Measurements from ENCODE around the gene TCTN1.
"Not testable (repeated sequence)": the region's sequence is repeated elsewhere in the genome, so short reads cannot be mapped to it uniquely, and the experiment has no call there.

TCTN1 gene

DNA sequence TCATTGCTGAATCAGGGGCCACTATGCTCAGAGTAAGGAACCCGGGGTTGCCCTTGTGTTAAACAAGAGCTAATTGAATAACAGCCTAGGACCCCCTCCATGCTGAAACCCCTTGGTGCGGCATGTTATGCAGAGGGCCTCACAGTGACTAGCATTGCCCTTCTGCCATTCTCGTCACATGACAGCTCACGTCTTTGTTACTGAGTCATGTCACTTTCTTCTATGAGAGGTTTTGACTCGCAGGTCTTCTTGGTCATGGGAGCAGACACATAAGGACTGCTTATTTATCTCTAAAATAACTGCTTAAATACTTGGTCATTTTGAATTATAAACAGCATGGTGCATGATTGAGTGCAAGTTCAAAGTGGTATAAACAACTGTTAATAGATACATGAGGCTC is 24.9 kb downstream of the TCTN1 start:
- no peak for DNase-seq (ENCODE audit: low read depth, low spot score)

- no peak for DNase-seq (ENCODE audit: low read depth, low spot score)
Observed at GRCh38 chr12:110639336-110640141, 25.6 kb downstream of the TCTN1 start.

DNA sequence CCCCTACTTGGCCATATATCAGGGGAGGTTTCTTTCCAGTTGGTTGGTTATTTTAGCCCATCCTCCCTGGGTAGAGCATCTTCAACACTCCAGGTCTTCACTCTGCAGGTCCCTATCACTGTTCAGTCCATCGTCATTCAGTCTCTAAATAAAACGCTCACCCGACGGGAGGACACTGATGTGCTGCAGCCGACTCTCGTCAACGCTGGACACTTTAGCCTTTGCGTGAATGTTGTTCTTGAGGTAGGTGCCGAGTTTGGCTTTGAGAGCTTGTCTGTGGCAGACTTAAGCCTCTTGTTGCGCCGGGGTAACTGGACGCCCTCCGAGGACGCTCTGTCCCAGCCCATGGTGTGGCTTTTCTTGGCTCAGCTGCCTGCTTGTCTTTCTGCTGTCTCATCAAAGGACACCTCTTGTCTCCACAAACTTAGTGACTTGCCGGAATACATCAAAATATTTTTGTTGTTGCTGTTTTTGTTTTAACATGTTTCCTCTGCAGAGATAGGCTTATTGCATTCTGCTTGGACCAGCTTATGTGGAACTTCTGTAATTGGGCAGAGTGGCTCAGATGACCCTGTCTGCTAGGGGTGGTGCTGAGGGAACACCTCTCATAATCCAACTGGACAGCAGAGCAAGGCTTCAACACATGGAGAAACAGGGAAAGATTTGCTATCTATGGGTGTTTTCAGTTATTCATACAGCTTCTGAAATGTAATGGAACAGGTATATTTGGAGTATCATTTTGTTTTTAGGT is 26.5 kb downstream of the TCTN1 start:
- no peak for DNase-seq (ENCODE audit: low read depth, low spot score)

DNA sequence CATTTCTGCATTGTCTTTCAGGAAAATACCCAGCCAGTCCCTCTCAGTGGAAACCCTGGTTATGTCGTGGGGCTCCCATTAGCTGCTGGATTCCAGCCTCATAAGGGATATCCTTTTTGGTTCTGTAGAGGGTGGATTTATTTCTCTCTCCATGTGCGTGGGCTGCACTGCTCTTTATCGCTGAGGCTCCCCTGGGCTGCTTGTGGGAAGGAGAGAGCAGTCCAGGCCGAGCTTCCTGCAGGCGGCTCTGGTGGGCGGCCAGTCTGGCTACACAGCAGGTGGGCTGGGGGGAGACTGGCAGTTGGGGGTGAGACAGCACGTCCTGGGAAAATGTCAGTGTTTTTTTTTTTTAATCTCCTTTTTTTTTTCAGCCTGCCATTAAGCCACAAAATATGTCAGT is 27.6 kb downstream of the TCTN1 start:
- DNase-seq (ENCODE audit: low read depth, low spot score): no peak

GRCh38 chr12:110647631-110648040 is 33.7 kb downstream of the TCTN1 start:
- DNase-seq (ENCODE audit: low read depth, low spot score): no peak

DNA sequence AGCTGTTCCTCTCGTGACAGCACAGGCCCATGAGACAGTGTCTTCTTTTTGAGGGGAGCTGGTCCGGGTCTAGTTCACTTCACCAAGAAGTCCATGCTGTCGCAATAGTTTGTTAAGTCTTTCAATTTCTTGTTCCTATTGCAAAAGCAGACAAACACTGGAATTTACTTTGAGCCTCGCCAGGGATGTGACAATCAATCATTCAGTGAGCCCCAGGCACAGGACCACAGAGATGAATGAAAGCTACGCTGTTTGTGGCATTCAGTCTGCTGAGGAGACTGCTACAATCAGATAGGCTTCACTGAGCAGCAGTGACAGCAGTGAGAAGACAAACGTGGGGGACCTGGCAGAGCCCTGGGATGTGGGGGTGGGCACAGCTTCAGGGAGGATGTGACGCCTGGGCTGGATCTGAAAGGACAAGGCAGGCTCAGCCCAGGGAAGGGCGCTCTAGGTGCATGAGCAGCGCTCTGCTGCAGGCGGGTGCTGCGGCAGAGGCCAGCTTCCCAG is 35.5 kb downstream of the TCTN1 start:
- no peak for DNase-seq (ENCODE audit: low read depth, low spot score)

GRCh38 chr12:110654238-110654637 is 40.3 kb downstream of the TCTN1 start:
- DNase-seq (ENCODE audit: low read depth, low spot score): not testable (repeated sequence)

DNA sequence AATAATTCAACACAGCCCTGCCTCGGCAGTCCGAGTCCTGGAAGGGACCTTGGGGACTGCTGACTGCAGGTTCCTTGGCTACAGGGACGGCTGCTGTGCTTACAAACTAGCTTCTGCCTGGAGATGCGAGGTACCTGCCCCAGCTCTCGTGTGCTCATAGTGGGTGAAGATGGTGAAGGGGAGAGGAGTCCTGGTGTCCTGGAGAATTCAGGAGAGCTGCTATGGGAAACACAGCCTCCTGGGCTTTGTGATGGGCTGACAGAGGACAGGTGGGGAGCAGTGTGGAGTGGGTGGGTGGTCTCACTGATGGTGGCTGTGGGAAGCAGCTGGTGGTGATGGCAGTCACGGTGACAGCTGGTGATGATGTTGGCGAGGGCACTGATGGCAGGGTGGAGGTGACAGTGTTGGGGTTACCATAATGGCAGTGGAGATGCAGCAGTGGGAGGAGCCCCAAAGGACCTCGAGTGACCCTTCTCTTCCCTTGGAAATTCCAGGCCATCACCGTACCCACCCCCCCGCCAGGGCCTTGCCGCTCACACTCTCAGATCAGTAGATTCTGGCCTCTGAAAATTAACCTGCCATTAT is 42.2 kb downstream of the TCTN1 start:
- no peak for DNase-seq (ENCODE audit: low read depth, low spot score)

DNA sequence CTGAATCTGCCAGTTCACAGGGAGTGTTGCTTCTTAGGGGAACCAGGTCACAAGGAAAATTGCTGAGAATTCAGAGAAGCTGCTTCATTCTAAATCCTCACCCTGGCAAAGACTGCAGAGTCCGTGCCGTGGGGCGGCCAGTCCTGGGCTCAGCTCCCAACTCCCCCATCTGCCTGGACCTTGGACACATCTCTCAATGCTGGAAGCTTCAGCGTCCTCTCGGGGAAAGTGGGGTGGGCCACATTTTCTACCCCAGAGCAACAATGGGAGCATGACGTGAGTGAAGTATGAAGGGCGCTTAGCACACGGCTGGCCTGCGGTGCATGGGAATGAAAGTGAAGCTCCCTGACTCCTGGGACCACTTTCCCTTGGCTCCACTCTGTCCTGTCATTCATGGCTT is 43.8 kb downstream of the TCTN1 start:
- no peak for DNase-seq (ENCODE audit: low read depth, low spot score)

- DNase-seq (ENCODE audit: low read depth, low spot score): no peak
Observed at GRCh38 chr12:110658242-110658641, 44.3 kb downstream of the TCTN1 start.

- DNase-seq (ENCODE audit: low read depth, low spot score): no peak
Observed at GRCh38 chr12:110658878-110659277, 44.9 kb downstream of the TCTN1 start.

DNA sequence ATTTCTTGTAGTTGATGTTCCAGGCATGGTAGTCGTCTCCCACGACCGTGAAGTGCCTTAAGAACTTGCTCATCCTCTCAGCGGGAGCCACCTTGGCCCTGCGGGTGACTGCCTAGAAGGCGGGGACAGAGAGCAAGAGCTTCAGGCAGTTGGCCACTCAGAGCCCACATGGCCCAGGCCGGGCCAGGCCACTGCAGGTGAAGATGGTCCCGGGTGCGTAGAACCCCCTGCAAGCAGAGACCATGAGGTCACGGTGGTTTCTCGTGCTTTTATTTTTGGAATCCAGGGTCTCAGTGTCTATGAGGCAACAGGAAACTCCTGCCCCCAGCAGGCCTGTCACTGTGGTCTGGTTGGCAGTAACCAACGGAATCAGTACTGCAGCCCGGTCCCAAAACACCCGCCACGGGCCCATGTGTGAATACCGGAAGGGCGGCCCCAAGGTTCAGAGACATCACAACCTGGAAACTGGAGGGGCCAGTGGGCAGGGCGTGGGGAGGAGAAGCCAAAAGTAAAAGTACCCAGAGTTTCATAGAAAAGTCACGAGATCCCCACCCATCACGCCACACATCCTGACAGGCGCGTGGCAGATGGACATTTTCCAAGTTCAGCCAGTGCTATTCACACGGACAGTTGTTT is 47.5 kb downstream of the TCTN1 start:
- DNase-seq (ENCODE audit: low read depth, low spot score): no peak

DNA sequence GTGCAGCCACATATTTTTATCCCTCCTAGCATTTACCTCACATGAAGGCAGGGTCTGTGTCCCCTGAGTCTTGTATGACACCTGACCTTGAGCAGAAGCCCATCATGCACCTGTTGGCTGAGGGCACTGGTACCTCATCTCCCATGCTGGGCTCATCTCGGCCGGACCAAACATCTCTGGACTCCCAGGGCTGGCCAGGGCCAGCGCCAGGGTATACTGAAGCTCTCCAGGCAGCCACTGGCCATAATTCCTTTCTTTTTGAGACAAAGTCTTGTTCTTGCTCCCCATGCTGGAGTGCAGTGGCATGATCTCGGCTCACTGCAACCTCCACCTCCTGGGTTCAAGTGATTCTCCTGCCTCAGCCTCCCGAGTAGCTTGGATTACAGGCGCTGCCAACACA is 53.0 kb downstream of the TCTN1 start:
- no peak for DNase-seq (ENCODE audit: low read depth, low spot score)

- DNase-seq (ENCODE audit: low read depth, low spot score): no peak
Observed at GRCh38 chr12:110667671-110668070, 53.7 kb downstream of the TCTN1 start.

GRCh38 chr12:110668480-110669192 is 54.7 kb downstream of the TCTN1 start:
- no peak for DNase-seq (ENCODE audit: low read depth, low spot score)

DNA sequence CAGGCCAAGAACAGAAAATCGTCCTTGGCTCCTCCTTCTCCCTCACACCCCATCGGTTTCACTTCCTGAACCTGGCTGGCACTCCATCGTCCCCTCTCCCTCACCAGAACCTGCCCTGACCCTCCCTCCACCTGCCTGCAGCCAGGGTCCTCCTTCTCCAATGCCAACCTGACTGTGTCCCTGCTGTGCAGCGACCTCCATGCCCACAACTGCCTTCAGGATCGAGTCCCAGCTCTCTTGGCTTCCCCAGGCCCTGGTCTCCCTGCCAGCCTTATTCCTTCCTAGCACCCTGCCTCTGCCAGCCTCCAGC is 55.2 kb downstream of the TCTN1 start:
- no peak for DNase-seq (ENCODE audit: low read depth, low spot score)

- DNase-seq (ENCODE audit: low read depth, low spot score): no peak
Observed at GRCh38 chr12:110670161-110670701, 56.3 kb downstream of the TCTN1 start.

DNA sequence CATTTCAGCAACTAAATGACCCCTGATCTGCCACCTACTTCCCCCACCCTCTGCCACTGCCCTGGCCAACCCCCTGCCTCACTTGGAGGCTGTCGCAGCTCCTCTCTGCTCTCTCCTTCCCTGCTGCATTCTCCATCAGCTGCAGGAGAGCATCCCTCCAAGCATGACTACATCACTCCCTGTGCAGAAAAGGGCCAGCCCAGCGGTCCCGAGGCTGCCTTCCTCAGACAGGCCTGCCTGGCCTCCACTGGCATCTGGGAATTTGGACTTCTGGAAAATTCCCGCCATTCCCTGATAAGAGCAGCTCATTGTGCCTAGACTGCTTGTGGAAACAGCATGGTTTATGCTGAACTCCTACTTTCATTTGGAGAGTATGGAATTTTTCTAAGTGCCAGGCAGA is 62.2 kb downstream of the TCTN1 start:
- DNase-seq (ENCODE audit: low read depth, low spot score): no peak

DNA sequence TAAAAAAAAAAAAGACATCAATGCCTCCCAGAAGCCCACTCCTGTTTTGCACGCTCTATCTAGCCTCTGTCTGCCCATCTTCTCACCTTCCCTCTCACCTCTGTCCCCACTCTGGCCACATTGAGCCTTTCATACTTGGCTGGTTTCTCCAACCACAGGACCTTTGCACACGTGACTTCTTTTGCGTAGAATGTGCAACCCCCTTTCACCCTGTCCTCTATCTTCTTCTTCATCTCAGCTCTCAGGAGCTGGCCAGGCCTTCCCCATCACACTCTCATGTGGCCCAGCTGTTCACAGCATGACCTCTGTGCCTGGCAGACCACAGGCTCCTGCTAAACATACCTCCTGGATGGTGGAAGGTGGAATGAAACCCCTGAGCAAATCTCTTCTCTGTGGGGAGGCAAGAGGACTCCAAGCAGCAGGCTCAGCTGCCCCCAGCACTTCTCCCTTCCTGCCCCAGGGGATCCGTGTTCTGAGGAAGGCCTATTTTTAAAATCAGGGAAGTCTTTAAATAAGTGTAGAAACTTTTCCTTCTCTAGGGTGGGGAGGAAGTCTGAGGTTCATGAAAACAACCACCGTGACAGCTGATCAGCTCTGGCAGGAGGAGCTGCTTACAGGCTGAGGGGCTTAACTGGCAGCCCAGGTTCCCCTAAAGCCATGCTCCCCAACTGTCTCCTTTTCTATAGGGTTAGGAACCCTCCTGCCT is 63.4 kb downstream of the TCTN1 start:
- DNase-seq (ENCODE audit: low read depth, low spot score): no peak

DNA sequence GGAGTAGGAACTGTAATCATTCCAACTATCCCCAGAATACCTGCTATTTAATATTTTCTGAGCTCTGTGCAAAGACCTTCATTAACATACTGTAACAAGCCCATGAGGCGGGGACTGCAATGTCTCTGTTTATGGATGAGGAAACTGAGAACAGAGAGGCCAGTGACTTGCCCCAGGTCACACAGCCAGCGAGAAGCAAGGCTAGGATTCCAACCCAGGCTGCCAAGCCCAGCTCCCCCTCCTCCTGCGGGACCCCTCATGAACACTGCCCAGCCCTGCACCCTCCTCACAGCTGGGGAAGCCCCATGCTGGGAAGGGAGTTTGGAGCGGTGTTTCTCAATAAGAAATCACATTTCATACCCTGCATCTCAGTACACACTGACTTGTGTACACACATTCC is 64.1 kb downstream of the TCTN1 start:
- no peak for DNase-seq (ENCODE audit: low read depth, low spot score)

DNA sequence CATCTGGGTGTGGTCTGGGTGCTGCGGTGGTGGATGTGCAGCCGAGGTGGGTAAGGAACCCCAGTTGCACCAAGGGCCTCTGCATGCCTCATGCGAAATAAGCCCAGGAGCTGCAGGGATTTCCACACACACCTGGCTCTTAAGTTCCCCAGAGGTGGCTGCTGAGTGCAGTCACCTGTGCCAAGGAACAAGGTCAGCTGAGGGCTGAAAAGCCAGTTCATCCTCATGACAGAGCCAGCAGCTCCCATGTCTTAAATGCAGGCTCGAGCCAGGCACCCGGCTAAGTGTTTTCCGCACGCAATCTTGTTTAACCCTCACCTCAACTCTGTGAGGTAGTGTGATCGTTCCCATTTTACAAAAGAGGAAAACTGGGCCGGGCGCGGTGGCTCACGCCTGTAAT is 65.3 kb downstream of the TCTN1 start:
- DNase-seq (ENCODE audit: low read depth, low spot score): no peak
